HepG2 (cell line): ENCODE measurements around the gene PLXNA4.

ENCODE experiments used
- GABPA ChIP-seq, 2 experiments: IDR thresholded peaks; 2 replicates each; pipeline ENCODE4 v1.6.1; 2011 to 2016; ENCODE audit warnings: low read depth in 2 of 2, low read length in 1 of 2, missing biosample characterization in 1 of 2, missing genetic modification characterization in 1 of 2
- KDM1A ChIP-seq: IDR thresholded peaks from 2 replicates; pipeline ENCODE4 v1.6.1; 2016; ENCODE audit warnings: missing compliant biosample characterization
- POLR2A ChIP-seq, 2 experiments: IDR thresholded peaks; 2 replicates each; pipeline ENCODE4 v1.6.1; 2011; ENCODE audit warnings: low read depth in 2 of 2, low read length in 2 of 2, mild to moderate bottlenecking in 1 of 2, moderate library complexity in 1 of 2; ENCODE audit not compliant: insufficient read depth in 1 of 2
- SOX5 ChIP-seq: IDR thresholded peaks from 2 replicates; pipeline ENCODE4 v1.6.1; 2016; ENCODE audit warnings: borderline replicate concordance
- YEATS2 ChIP-seq: sonication (generic); formaldehyde crosslinking; IDR thresholded peaks from 2 replicates; pipeline ENCODE4 v1.4.0; 2020; ENCODE audit warnings: missing genetic modification reagents, borderline replicate concordance
- ZNF431 ChIP-seq: sonication (generic); formaldehyde crosslinking; IDR thresholded peaks from 2 replicates; pipeline ENCODE4 v1.9.0; 2022; ENCODE audit warnings: missing genetic modification reagents, low read depth, mild to moderate bottlenecking, borderline replicate concordance
- ZNF883 ChIP-seq: sonication (generic); formaldehyde crosslinking; IDR thresholded peaks from 2 replicates; pipeline ENCODE4 v1.5.1; 2020; ENCODE audit warnings: mild to moderate bottlenecking, missing genetic modification reagents; ENCODE audit errors: not compliant biosample characterization
- TF ChIP-seq, protein P1 (sequence below): sonication (generic); formaldehyde crosslinking; IDR thresholded peaks from 2 replicates; pipeline ENCODE4 v1.5.0; 2020; ENCODE audit warnings: mild to moderate bottlenecking, missing genetic modification reagents, moderate library complexity

GRCh38 chr7:132309102-132309805 is 267.0 kb downstream of the PLXNA4 start:
- no peak for TF ChIP-seq ZNF431 (CRISPR knock-in tag)
- TF ChIP-seq ZNF883 (CRISPR knock-in tag) = no peak
- TF ChIP-seq, protein P1, sequence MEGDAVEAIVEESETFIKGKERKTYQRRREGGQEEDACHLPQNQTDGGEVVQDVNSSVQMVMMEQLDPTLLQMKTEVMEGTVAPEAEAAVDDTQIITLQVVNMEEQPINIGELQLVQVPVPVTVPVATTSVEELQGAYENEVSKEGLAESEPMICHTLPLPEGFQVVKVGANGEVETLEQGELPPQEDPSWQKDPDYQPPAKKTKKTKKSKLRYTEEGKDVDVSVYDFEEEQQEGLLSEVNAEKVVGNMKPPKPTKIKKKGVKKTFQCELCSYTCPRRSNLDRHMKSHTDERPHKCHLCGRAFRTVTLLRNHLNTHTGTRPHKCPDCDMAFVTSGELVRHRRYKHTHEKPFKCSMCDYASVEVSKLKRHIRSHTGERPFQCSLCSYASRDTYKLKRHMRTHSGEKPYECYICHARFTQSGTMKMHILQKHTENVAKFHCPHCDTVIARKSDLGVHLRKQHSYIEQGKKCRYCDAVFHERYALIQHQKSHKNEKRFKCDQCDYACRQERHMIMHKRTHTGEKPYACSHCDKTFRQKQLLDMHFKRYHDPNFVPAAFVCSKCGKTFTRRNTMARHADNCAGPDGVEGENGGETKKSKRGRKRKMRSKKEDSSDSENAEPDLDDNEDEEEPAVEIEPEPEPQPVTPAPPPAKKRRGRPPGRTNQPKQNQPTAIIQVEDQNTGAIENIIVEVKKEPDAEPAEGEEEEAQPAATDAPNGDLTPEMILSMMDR (CRISPR knock-in tag) = no peak
- TF ChIP-seq SOX5 (CRISPR knock-in tag) = no peak
- no peak for TF ChIP-seq GABPA (IDR thresholded peaks at IDR 0.05; ENCODE audit: low read depth, low read length)
- TF ChIP-seq GABPA (CRISPR knock-in tag; IDR thresholded peaks at IDR 0.05; ENCODE audit: low read depth) = no peak
- no peak for TF ChIP-seq POLR2A (IDR thresholded peaks at IDR 0.05; ENCODE audit: insufficient read depth in 1 of 2, low read depth in 2 of 2, low read length in 2 of 2)
- no peak for TF ChIP-seq KDM1A (CRISPR knock-in tag)
- TF ChIP-seq YEATS2 (CRISPR knock-in tag) = no peak
